Osteocyte (in vitro differentiated cells): ENCODE data around the gene HECA. TPM values are rescaled to one million over a fixed set of nuclear protein-coding genes. Genes with fewer than 3 reads are reported as not detected.

ENCODE experiments used
- DNase-seq: peaks from one replicate; pipeline ENCODE4 v3.0.0; 2021; ENCODE audit warnings: mixed read lengths; ENCODE audit not compliant: unreplicated experiment; ENCODE audit errors: extremely low spot score
- H3K27ac Mint-ChIP-seq: one replicate; pipeline ENCODE4 v1.8.0; 2021; ENCODE audit warnings: mild to moderate bottlenecking, mixed read lengths; ENCODE audit not compliant: unreplicated experiment
- H3K27me3 Mint-ChIP-seq: one replicate; pipeline ENCODE4 v1.8.0; 2021; ENCODE audit warnings: mixed read lengths; ENCODE audit not compliant: unreplicated experiment
- H3K36me3 Mint-ChIP-seq: one replicate; pipeline ENCODE4 v1.8.0; 2021; ENCODE audit warnings: mixed read lengths; ENCODE audit not compliant: unreplicated experiment
- H3K4me1 Mint-ChIP-seq: one replicate; pipeline ENCODE4 v1.8.0; 2021; ENCODE audit warnings: mixed read lengths; ENCODE audit not compliant: unreplicated experiment
- H3K4me3 Mint-ChIP-seq: one replicate; pipeline ENCODE4 v1.8.0; 2021; ENCODE audit warnings: mild to moderate bottlenecking, moderate library complexity, mixed read lengths; ENCODE audit not compliant: unreplicated experiment
- H3K9me3 Mint-ChIP-seq: one replicate; pipeline ENCODE4 v1.8.0; 2021; ENCODE audit warnings: mixed read lengths; ENCODE audit not compliant: unreplicated experiment
- long read RNA-seq: library from polyadenylated mRNA; unstranded; transcript quantifications from one replicate; pipeline ENCODE4 v2.0.0, GENCODE V29; 2021
- total RNA-seq: library from RNA; stranded (reverse); gene quantifications from 2 replicates; pipeline ENCODE4 v1.2.1, GENCODE V29; 2021
- TF ChIP-seq, protein P1 (sequence below): fragments of 200-600 bp; sonication (generic); IDR thresholded peaks from 2 replicates; pipeline ENCODE4 v1.5.0; 2021; ENCODE audit warnings: antibody characterized with exemption, mild to moderate bottlenecking, moderate library complexity

Gene HECA
- 24.3 and 26.2 TPM in 2 replicates for total RNA-seq
- long read RNA-seq, partial matches to known transcripts, result 9 of 9 reads
- long read RNA-seq, other reads (novel, unspliced or antisense), result 0 of 9 reads

GRCh38 chr6:139134817-139135577 lies at the start of gene HECA:
Gene HECA, plus strand, starts transcription at chr6:139135080. Its CDS starts 317 bp downstream, at chr6:139135397.
- Mint-ChIP-seq H3K27me3 (no peaks in the 10 kb centered on the region), H3K4me3 (peak within 1 kb of the TSS; percentile 86), H3K36me3 (peaks cover 7% of the 10 kb centered on the region), H3K4me1 (peaks cover 30% of the 10 kb centered on the region), H3K27ac (peak within 1 kb of the TSS; percentile 94), H3K9me3 (no peaks in the 10 kb centered on the region)
- peak; percentile 99 for DNase-seq
- TF ChIP-seq, protein P1, sequence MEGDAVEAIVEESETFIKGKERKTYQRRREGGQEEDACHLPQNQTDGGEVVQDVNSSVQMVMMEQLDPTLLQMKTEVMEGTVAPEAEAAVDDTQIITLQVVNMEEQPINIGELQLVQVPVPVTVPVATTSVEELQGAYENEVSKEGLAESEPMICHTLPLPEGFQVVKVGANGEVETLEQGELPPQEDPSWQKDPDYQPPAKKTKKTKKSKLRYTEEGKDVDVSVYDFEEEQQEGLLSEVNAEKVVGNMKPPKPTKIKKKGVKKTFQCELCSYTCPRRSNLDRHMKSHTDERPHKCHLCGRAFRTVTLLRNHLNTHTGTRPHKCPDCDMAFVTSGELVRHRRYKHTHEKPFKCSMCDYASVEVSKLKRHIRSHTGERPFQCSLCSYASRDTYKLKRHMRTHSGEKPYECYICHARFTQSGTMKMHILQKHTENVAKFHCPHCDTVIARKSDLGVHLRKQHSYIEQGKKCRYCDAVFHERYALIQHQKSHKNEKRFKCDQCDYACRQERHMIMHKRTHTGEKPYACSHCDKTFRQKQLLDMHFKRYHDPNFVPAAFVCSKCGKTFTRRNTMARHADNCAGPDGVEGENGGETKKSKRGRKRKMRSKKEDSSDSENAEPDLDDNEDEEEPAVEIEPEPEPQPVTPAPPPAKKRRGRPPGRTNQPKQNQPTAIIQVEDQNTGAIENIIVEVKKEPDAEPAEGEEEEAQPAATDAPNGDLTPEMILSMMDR, result no peak

DNA sequence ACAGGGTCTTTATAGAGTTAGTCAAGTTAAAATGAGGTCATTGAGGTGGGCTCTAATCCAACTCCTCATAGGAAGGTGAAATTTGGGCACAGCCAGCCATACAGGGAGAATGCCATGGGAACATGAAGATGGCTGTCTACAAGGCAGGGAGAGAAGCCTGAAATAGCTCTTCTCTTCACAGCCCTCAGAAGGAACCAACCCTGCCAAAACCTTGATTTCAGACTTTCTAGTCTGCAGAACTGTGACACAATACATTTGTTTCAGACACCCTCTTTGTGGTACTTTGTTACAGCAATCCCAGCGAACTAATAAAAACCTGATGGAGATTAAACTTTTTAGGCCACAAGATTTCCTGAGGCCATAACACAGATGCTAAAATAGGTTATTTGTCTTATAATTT lies 43.1 kb upstream of the HECA start:
- Mint-ChIP-seq H3K9me3 (peaks cover 11% of the 10 kb centered on the region), H3K36me3 (no peaks in the 10 kb centered on the region), H3K27me3 (peaks cover 23% of the 10 kb centered on the region), H3K4me3 (no peak overlapping the region), H3K4me1 (no peaks in the 10 kb centered on the region), H3K27ac (no peak overlapping the region)
- TF ChIP-seq, protein P1, result no peak
- no peak for DNase-seq

GRCh38 chr6:139099984-139100383 lies 34.9 kb upstream of the HECA start:
- no peak for DNase-seq
- no peaks in the 10 kb centered on the region for H3K4me1 Mint-ChIP-seq
- H3K36me3 Mint-ChIP-seq, result no peaks in the 10 kb centered on the region
- no peak overlapping the region for H3K4me3 Mint-ChIP-seq
- H3K27me3 Mint-ChIP-seq, result peaks cover 6% of the 10 kb centered on the region
- H3K27ac Mint-ChIP-seq, result no peak overlapping the region
- TF ChIP-seq, protein P1, result no peak
- H3K9me3 Mint-ChIP-seq, result no peaks in the 10 kb centered on the region

GRCh38 chr6:139107051-139107450 lies 27.8 kb upstream of the HECA start:
- peaks cover 2% of the 10 kb centered on the region for H3K4me1 Mint-ChIP-seq
- H3K27me3 Mint-ChIP-seq, result no peaks in the 10 kb centered on the region
- no peaks in the 10 kb centered on the region for H3K9me3 Mint-ChIP-seq
- no peaks in the 10 kb centered on the region for H3K36me3 Mint-ChIP-seq
- TF ChIP-seq, protein P1, result no peak
- no peak overlapping the region for H3K4me3 Mint-ChIP-seq
- DNase-seq, result no peak
- H3K27ac Mint-ChIP-seq, result no peak overlapping the region

DNA sequence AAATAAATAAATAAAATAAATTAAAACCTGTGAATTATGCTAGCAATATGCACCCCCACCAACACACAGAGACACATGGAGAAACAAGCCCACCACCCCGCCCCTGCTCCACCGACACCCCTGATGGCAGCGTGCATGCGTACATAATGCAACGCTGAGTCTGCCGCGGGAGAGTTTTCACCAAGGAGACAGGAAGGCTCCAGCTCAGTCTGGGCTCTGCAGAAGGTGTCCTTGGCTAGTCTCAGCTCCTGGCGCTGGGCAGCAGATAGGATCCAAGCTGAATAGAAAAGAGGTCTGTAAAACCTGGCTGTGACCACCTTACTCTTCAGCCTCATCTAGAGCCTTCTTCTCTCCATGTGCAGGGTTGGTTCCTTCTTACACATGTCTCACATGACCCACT lies 26.5 kb upstream of the HECA start:
- DNase-seq, result no peak
- Mint-ChIP-seq H3K27me3 (no peaks in the 10 kb centered on the region), H3K36me3 (no peaks in the 10 kb centered on the region), H3K4me1 (peaks cover 14% of the 10 kb centered on the region), H3K4me3 (no peak overlapping the region), H3K9me3 (no peaks in the 10 kb centered on the region), H3K27ac (no peak overlapping the region)
- TF ChIP-seq, protein P1, result no peak
